Astrocyte (in vitro differentiated cells and primary cell): Measurements from ENCODE around the gene HOXB7. TPM values are rescaled to one million over a fixed set of nuclear protein-coding genes. Genes with fewer than 3 reads are reported as not detected.

Source experiments
- DNase-seq: peaks from one replicate; pipeline ENCODE4 v3.0.0-alpha.2; 2010; ENCODE audit warnings: low read depth
- FAIRE-seq: peaks from 2 replicates; lab custom pipeline; 2011; peaks lifted over from hg19 to GRCh38; lab: Jason Lieb, UNC
- H2AFZ ChIP-seq: 2 replicates; pipeline ENCODE4 v1.6.0; 2012; ENCODE audit warnings: low read depth, low read length, inconsistent platforms
- H3K27ac ChIP-seq: 2 replicates; pipeline ENCODE4 v1.5.1; 2011; ENCODE audit warnings: low read depth, low read length, inconsistent platforms
- H3K27me3 ChIP-seq: 2 replicates; pipeline ENCODE4 v1.6.0; 2011; ENCODE audit warnings: low read length, inconsistent platforms; ENCODE audit not compliant: insufficient read depth
- H3K36me3 ChIP-seq: 2 replicates; pipeline ENCODE4 v1.5.1; 2011; ENCODE audit warnings: low read length, inconsistent platforms; ENCODE audit not compliant: insufficient read depth
- H3K4me1 ChIP-seq: 2 replicates; pipeline ENCODE4 v1.5.1; 2011; ENCODE audit warnings: low read length, inconsistent platforms; ENCODE audit not compliant: insufficient read depth
- H3K4me2 ChIP-seq: 2 replicates; pipeline ENCODE4 v1.6.0; 2012; ENCODE audit warnings: low read length, inconsistent platforms
- H3K4me3 ChIP-seq: 2 replicates; pipeline ENCODE4 v1.5.1; 2011; ENCODE audit warnings: low read depth, mild to moderate bottlenecking, low read length, inconsistent platforms; ENCODE audit not compliant: insufficient read depth
- H3K79me2 ChIP-seq: 2 replicates; pipeline ENCODE4 v1.6.0; 2012; ENCODE audit warnings: mild to moderate bottlenecking, low read length, inconsistent platforms; ENCODE audit not compliant: insufficient read depth
- H3K9ac ChIP-seq: 2 replicates; pipeline ENCODE4 v1.6.0; 2012; ENCODE audit warnings: mild to moderate bottlenecking, low read length, inconsistent platforms
- H3K9me3 ChIP-seq: 2 replicates; pipeline ENCODE4 v1.5.1; 2012; ENCODE audit warnings: low read depth, mild to moderate bottlenecking, low read length, inconsistent platforms; ENCODE audit not compliant: insufficient read depth
- H4K20me1 ChIP-seq: 2 replicates; pipeline ENCODE4 v1.6.0; 2012; ENCODE audit warnings: low read length, inconsistent platforms; ENCODE audit not compliant: insufficient read depth
- H3K27ac Mint-ChIP-seq: one replicate; pipeline ENCODE4 v1.8.0; 2021; ENCODE audit warnings: mild to moderate bottlenecking, mixed read lengths; ENCODE audit not compliant: unreplicated experiment
- H3K27me3 Mint-ChIP-seq: one replicate; pipeline ENCODE4 v1.8.0; 2021; ENCODE audit warnings: low read depth, mixed read lengths; ENCODE audit not compliant: unreplicated experiment
- H3K36me3 Mint-ChIP-seq: one replicate; pipeline ENCODE4 v1.8.0; 2021; ENCODE audit warnings: low read depth, mixed read lengths; ENCODE audit not compliant: unreplicated experiment
- H3K4me1 Mint-ChIP-seq: one replicate; pipeline ENCODE4 v1.8.0; 2021; ENCODE audit warnings: low read depth, mixed read lengths; ENCODE audit not compliant: unreplicated experiment
- H3K4me3 Mint-ChIP-seq: one replicate; pipeline ENCODE4 v1.8.0; 2021; ENCODE audit warnings: mild to moderate bottlenecking, moderate library complexity, mixed read lengths; ENCODE audit not compliant: unreplicated experiment
- H3K9me3 Mint-ChIP-seq: one replicate; pipeline ENCODE4 v1.8.0; 2021; ENCODE audit warnings: mild to moderate bottlenecking, mixed read lengths; ENCODE audit not compliant: unreplicated experiment
- EZH2 ChIP-seq: IDR thresholded peaks from 2 replicates; pipeline ENCODE4 v1.6.1; 2012; ENCODE audit warnings: mild to moderate bottlenecking, low read length, inconsistent platforms; ENCODE audit not compliant: insufficient read depth
- total RNA-seq: library from RNA; stranded (reverse); gene quantifications from 2 replicates; pipeline ENCODE4 v1.2.1, GENCODE V29; 2021
- TF ChIP-seq, protein P1 (sequence below): IDR thresholded peaks from 2 replicates; pipeline ENCODE4 v1.5.1; 2011; ENCODE audit warnings: low read depth, mild to moderate bottlenecking, inconsistent platforms, low read length, moderate library complexity; ENCODE audit not compliant: insufficient read depth

The HOXB7 gene
- total RNA-seq, 1 donor from 2014 or later, result not detected

DNA sequence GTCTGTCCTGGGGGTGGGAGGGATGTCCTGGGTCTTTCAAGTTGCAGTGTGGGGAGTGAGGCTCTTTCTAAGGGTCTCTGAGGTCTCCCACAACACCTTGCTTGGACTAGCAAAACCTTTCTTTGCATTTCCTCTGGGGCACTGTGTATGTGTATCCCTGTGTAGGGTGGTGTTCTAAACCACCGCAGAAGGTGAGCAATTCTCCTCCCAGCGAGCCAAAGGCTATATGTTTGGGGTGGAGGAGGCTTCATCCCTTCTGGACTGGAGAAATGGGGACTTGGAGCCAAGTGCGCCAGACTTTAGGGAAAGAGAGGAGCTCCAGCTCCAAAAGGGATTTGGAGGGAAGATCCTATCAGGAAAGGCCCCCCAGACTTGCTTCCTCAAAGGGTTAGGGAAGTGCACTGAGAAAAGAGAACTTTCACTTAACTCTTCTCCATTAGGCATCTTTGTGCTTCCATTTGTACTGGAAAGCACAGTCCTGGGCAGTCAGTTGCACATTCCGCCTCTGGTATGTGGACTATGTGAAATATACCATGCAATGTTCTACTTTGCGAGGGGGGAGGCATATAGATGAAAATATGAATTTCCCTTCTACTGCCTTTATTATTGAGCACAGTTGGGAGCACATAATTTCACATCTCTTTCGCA, 34.2 kb upstream of the HOXB7 start:
- no peak overlapping the region for H3K4me2 ChIP-seq
- H3K79me2 ChIP-seq, result no peaks in the 10 kb centered on the region
- H3K36me3 Mint-ChIP-seq, result peaks cover 4% of the 10 kb centered on the region
- no peak overlapping the region for H3K4me3 ChIP-seq
- no peak overlapping the region for H3K27ac Mint-ChIP-seq
- peaks cover 16% of the 10 kb centered on the region for H3K9me3 Mint-ChIP-seq
- no peak overlapping the region for H3K9ac ChIP-seq
- H4K20me1 ChIP-seq, result no peaks in the 10 kb centered on the region
- no peak overlapping the region for H3K27ac ChIP-seq
- H3K4me1 ChIP-seq, result no peaks in the 10 kb centered on the region
- H3K27me3 ChIP-seq, result peaks cover 85% of the 10 kb centered on the region
- H3K4me3 Mint-ChIP-seq, result no peak overlapping the region
- no peak for DNase-seq
- TF ChIP-seq, protein P1, sequence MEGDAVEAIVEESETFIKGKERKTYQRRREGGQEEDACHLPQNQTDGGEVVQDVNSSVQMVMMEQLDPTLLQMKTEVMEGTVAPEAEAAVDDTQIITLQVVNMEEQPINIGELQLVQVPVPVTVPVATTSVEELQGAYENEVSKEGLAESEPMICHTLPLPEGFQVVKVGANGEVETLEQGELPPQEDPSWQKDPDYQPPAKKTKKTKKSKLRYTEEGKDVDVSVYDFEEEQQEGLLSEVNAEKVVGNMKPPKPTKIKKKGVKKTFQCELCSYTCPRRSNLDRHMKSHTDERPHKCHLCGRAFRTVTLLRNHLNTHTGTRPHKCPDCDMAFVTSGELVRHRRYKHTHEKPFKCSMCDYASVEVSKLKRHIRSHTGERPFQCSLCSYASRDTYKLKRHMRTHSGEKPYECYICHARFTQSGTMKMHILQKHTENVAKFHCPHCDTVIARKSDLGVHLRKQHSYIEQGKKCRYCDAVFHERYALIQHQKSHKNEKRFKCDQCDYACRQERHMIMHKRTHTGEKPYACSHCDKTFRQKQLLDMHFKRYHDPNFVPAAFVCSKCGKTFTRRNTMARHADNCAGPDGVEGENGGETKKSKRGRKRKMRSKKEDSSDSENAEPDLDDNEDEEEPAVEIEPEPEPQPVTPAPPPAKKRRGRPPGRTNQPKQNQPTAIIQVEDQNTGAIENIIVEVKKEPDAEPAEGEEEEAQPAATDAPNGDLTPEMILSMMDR, result no peak
- no peak for TF ChIP-seq EZH2
- peaks cover 89% of the 10 kb centered on the region for H3K27me3 Mint-ChIP-seq
- H2AFZ ChIP-seq, result no peak overlapping the region
- no peak for FAIRE-seq
- H3K9me3 ChIP-seq, result peaks cover 10% of the 10 kb centered on the region
- no peaks in the 10 kb centered on the region for H3K4me1 Mint-ChIP-seq
- H3K36me3 ChIP-seq, result no peaks in the 10 kb centered on the region

DNA sequence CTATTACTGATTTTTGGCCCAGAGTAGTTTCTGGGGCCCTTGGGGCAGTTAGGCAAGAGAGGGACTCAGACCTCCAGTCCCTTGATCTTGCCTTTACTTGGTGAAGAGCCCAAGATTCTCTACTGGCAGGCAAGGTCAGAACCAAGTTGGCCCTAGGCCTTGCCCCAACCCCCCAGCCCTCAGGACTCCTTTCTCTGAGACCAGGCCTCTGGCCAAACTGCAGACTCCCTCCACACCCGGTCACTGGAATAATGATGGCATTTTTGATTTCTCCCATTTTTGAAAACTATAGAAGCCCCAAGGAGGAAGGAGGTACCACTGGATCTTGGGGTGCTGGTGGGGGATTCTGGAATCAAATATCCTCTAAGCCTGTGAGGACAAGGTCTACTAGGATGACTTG, 33.3 kb upstream of the HOXB7 start:
- no peak for TF ChIP-seq EZH2
- TF ChIP-seq, protein P1, result no peak
- no peaks in the 10 kb centered on the region for H3K79me2 ChIP-seq
- H3K9me3 ChIP-seq, result peaks cover 10% of the 10 kb centered on the region
- no peak overlapping the region for H3K4me2 ChIP-seq
- H3K4me1 ChIP-seq, result no peaks in the 10 kb centered on the region
- peaks cover 4% of the 10 kb centered on the region for H3K36me3 Mint-ChIP-seq
- H3K27ac ChIP-seq, result no peak overlapping the region
- no peaks in the 10 kb centered on the region for H4K20me1 ChIP-seq
- H3K27me3 ChIP-seq, result peaks cover 89% of the 10 kb centered on the region
- H3K27me3 Mint-ChIP-seq, result peaks cover 90% of the 10 kb centered on the region
- no peak overlapping the region for H3K9ac ChIP-seq
- FAIRE-seq (no peak), DNase-seq (no peak)
- no peak overlapping the region for H3K4me3 Mint-ChIP-seq
- H3K36me3 ChIP-seq, result no peaks in the 10 kb centered on the region
- no peaks in the 10 kb centered on the region for H3K4me1 Mint-ChIP-seq
- H3K27ac Mint-ChIP-seq, result no peak overlapping the region
- peaks cover 16% of the 10 kb centered on the region for H3K9me3 Mint-ChIP-seq
- H3K4me3 ChIP-seq, result no peak overlapping the region
- no peak overlapping the region for H2AFZ ChIP-seq

DNA sequence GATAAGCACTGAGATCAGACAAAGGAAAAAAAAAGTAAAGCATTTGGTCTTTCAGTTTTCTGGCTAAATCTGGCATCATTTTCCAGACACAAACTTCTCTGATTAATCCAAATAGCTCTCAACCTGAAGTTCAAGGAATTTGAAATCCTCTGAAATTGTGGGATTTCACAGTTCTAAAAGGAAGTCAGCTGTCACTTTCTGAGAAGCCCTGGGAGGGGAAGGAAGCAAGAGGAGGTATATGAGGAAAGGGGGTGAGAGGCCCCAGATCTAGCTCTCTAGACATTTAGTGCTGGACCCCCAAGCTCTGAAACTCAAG, 32.8 kb upstream of the HOXB7 start:
- Histone ChIP-seq H3K36me3 (no peaks in the 10 kb centered on the region), H3K4me3 (no peak overlapping the region), H3K4me2 (no peak overlapping the region), H3K9me3 (peaks cover 10% of the 10 kb centered on the region), H3K27ac (no peak overlapping the region), H3K9ac (no peak overlapping the region), H2AFZ (no peak overlapping the region), H3K4me1 (no peaks in the 10 kb centered on the region), H3K79me2 (no peaks in the 10 kb centered on the region), H4K20me1 (no peaks in the 10 kb centered on the region), H3K27me3 (peaks cover 92% of the 10 kb centered on the region)
- Mint-ChIP-seq H3K36me3 (peaks cover 4% of the 10 kb centered on the region), H3K4me1 (no peaks in the 10 kb centered on the region), H3K9me3 (peaks cover 16% of the 10 kb centered on the region), H3K27ac (no peak overlapping the region), H3K27me3 (peaks cover 90% of the 10 kb centered on the region), H3K4me3 (no peak overlapping the region)
- FAIRE-seq (no peak), DNase-seq (no peak)
- TF ChIP-seq EZH2, result no peak
- TF ChIP-seq, protein P1, result no peak
